Tibial nerve (tissue), 4 donors: ENCODE results near the gene SETD2.

ENCODE experiments used
- EP300 ChIP-seq, 2 donors: sonication (generic); formaldehyde crosslinking; IDR thresholded peaks; one replicate each; pipeline ENCODE4 v1.6.1; 2017; ENCODE audit warnings: antibody characterized with exemption in 2 of 2, mild to moderate bottlenecking in 1 of 2
- POLR2A ChIP-seq, 2 donors: fragments of 450-650 bp; IDR thresholded peaks; one replicate each; pipeline ENCODE4 v1.6.1; 2017; ENCODE audit warnings: antibody characterized with exemption in 2 of 2, mild to moderate bottlenecking in 2 of 2, moderate library complexity in 2 of 2
- TF ChIP-seq, protein P1 (sequence below), 5 experiments: fragments of 200-600 bp in 3 of 5; fragments of 450-650 bp in 2 of 5; sonication (generic) in 3 of 5; IDR thresholded peaks; one replicate each; pipeline ENCODE4 v1.5.1; 2016 to 2019; ENCODE audit warnings: antibody characterized with exemption in 5 of 5, mild to moderate bottlenecking in 3 of 5, moderate library complexity in 2 of 5

DNA sequence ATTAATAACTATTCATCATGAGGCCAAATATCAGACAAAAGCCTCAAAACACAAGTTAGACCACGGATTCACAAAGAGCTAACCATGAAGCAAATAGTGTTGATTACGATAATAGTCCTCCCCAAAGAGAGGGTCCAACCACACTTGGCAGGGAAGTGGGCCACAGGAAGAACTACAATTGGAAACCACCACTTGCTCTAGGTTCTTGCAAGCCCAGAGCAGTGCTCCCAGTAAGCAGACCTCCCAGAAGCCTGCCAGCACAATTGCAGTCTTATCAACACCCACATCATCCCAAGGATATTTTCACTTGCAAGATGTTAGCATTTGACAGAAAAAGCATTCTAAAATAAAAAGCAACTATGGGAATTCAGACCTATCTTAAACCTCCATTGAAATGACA, 11.3 kb downstream of the SETD2 start:
- TF ChIP-seq, protein P1, sequence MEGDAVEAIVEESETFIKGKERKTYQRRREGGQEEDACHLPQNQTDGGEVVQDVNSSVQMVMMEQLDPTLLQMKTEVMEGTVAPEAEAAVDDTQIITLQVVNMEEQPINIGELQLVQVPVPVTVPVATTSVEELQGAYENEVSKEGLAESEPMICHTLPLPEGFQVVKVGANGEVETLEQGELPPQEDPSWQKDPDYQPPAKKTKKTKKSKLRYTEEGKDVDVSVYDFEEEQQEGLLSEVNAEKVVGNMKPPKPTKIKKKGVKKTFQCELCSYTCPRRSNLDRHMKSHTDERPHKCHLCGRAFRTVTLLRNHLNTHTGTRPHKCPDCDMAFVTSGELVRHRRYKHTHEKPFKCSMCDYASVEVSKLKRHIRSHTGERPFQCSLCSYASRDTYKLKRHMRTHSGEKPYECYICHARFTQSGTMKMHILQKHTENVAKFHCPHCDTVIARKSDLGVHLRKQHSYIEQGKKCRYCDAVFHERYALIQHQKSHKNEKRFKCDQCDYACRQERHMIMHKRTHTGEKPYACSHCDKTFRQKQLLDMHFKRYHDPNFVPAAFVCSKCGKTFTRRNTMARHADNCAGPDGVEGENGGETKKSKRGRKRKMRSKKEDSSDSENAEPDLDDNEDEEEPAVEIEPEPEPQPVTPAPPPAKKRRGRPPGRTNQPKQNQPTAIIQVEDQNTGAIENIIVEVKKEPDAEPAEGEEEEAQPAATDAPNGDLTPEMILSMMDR (IDR thresholded peaks at IDR 0.05): no peak
- TF ChIP-seq EP300 (IDR thresholded peaks at IDR 0.05) (no peak), POLR2A (IDR thresholded peaks at IDR 0.05) (no peak)
